Natural killer cell (primary cell): ENCODE measurements around the gene BDNF. TPM values are rescaled to one million over a fixed set of nuclear protein-coding genes. Genes with fewer than 3 reads are reported as not detected.

Experiments used
- ATAC-seq, 3 donors: fragments of 150-1000 bp in 2 of 3; fragments of 200-7000 bp in 1 of 3; cut with Tn5 transposase; 1 replicate in 1 of 3; 2 replicates in 2 of 3; pipeline ENCODE4 v1.10.0; 2021; ENCODE audit warnings: mild to moderate bottlenecking in 2 of 3, moderate library complexity in 2 of 3
- DNase-seq, 2 donors: peaks; one replicate each; pipeline versions ENCODE4 v3.0.0 to v3.0.0-alpha.2; 2013 to 2021; ENCODE audit warnings: mixed read lengths in 1 of 2
- H3K27ac ChIP-seq: one replicate; pipeline ENCODE4 v1.5.1; 2013; ENCODE audit warnings: mild to moderate bottlenecking, low read length
- H3K27me3 ChIP-seq: one replicate; pipeline ENCODE4 v1.6.1; 2013; ENCODE audit warnings: low read length; ENCODE audit not compliant: control insufficient read depth, insufficient read depth
- H3K36me3 ChIP-seq: one replicate; pipeline ENCODE4 v1.6.1; 2013; ENCODE audit warnings: low read length; ENCODE audit not compliant: control insufficient read depth, insufficient read depth
- H3K4me1 ChIP-seq: one replicate; pipeline ENCODE4 v1.6.1; 2013; ENCODE audit warnings: low read length; ENCODE audit not compliant: control insufficient read depth, insufficient read depth
- H3K4me3 ChIP-seq: one replicate; pipeline ENCODE4 v1.5.1; 2013; ENCODE audit warnings: low read length
- H3K9me3 ChIP-seq: one replicate; pipeline ENCODE4 v1.6.1; 2013; ENCODE audit warnings: low read length; ENCODE audit not compliant: control insufficient read depth, insufficient read depth
- H3K27ac Mint-ChIP-seq, 2 donors: one replicate each; pipeline ENCODE4 v1.8.0; 2022; ENCODE audit warnings: mild to moderate bottlenecking in 2 of 2, mixed read lengths in 2 of 2, moderate library complexity in 1 of 2
- H3K27me3 Mint-ChIP-seq, 2 donors: one replicate each; pipeline ENCODE4 v1.8.0; 2022; ENCODE audit warnings: low read depth in 2 of 2, mixed read lengths in 2 of 2
- H3K36me3 Mint-ChIP-seq: one replicate; pipeline ENCODE4 v1.8.0; 2022; ENCODE audit warnings: mixed read lengths
- H3K4me1 Mint-ChIP-seq, 2 donors: one replicate each; pipeline ENCODE4 v1.8.0; 2022; ENCODE audit warnings: mixed read lengths in 2 of 2
- H3K4me3 Mint-ChIP-seq: one replicate; pipeline ENCODE4 v1.8.0; 2022; ENCODE audit warnings: mild to moderate bottlenecking, moderate library complexity, mixed read lengths
- H3K9me3 Mint-ChIP-seq, 2 donors: one replicate each; pipeline ENCODE4 v1.8.0; 2022; ENCODE audit warnings: mixed read lengths in 2 of 2
- CTCF ChIP-seq: fragments of 200-600 bp; IDR thresholded peaks from one replicate; pipeline ENCODE4 v1.8.0; 2022; ENCODE audit warnings: antibody characterized with exemption
- WGBS: methylation state at CpG from one replicate; pipeline ENCODE4 v1.1.7; 2013; ENCODE audit warnings: missing lambda C conversion rate; ENCODE audit not compliant: insufficient coverage; 5-methylcytosine and 5-hydroxymethylcytosine counted together
- intact Hi-C: fragments of 100-400 bp; cut with micrococcal nuclease; formaldehyde crosslinking; loops from one replicate; pipeline ENCODE4 v1.14.2; 2022
- total RNA-seq, 4 donors: library from RNA; stranded (reverse); fragments of 120-200 nt in 1 of 4; gene quantifications; one replicate each; pipeline versions ENCODE4 v1.2.3 to v1.2.4, GENCODE V29; 2013 to 2022

BDNF gene
- total RNA-seq, 3 donors from 2014 or later (not counting 1 experiment from before 2014, with no cell fraction given): not detected

GRCh38 chr11:27621405-27622161, 78.7 kb downstream of the BDNF start:
- no peaks in the 10 kb centered on the region for H3K27me3 Mint-ChIP-seq
- 96% methylated on average over 3 of the region's 4 CpGs for WGBS
- H3K27ac ChIP-seq: no peak overlapping the region
- H3K27ac Mint-ChIP-seq: no peak overlapping the region
- H3K36me3 ChIP-seq: no peaks in the 10 kb centered on the region
- peaks cover 6 to 10% of the 10 kb centered on the region in 2 donors for H3K9me3 Mint-ChIP-seq
- no peaks in the 10 kb centered on the region for H3K9me3 ChIP-seq
- intact Hi-C loops: no loop called here
- no peaks in the 10 kb centered on the region for H3K27me3 ChIP-seq
- H3K4me3 Mint-ChIP-seq: no peak overlapping the region
- no peaks in the 10 kb centered on the region for H3K4me1 ChIP-seq
- no peaks in the 10 kb centered on the region for H3K36me3 Mint-ChIP-seq
- DNase-seq (no peak), ATAC-seq (no peak)
- no peaks in the 10 kb centered on the region for H3K4me1 Mint-ChIP-seq
- no peak for TF ChIP-seq CTCF
- no peak overlapping the region for H3K4me3 ChIP-seq

GRCh38 chr11:27619763-27620335, 80.4 kb downstream of the BDNF start:
- H3K4me1 ChIP-seq: no peaks in the 10 kb centered on the region
- Mint-ChIP-seq H3K36me3 (no peaks in the 10 kb centered on the region), H3K27ac (no peak overlapping the region), H3K4me3 (no peak overlapping the region), H3K27me3 (no peaks in the 10 kb centered on the region), H3K9me3 (peaks cover 9 to 15% of the 10 kb centered on the region in 2 donors), H3K4me1 (no peaks in the 10 kb centered on the region)
- ATAC-seq: no peak
- H3K27ac ChIP-seq: no peak overlapping the region
- intact Hi-C loops: no loop called here
- WGBS: 87% methylated on average over 1 of the region's 2 CpGs
- H3K27me3 ChIP-seq: no peaks in the 10 kb centered on the region
- DNase-seq: no peak
- H3K9me3 ChIP-seq: no peaks in the 10 kb centered on the region
- TF ChIP-seq CTCF: no peak
- no peaks in the 10 kb centered on the region for H3K36me3 ChIP-seq
- no peak overlapping the region for H3K4me3 ChIP-seq

GRCh38 chr11:27619039-27619574, 81.1 kb downstream of the BDNF start:
- Histone ChIP-seq H3K27me3 (no peaks in the 10 kb centered on the region), H3K27ac (no peak overlapping the region), H3K9me3 (no peaks in the 10 kb centered on the region), H3K4me1 (no peaks in the 10 kb centered on the region), H3K4me3 (no peak overlapping the region), H3K36me3 (no peaks in the 10 kb centered on the region)
- WGBS: 69% methylated on average over 5 of the region's 5 CpGs
- DNase-seq (no peak), ATAC-seq (no peak)
- no peak overlapping the region for H3K4me3 Mint-ChIP-seq
- H3K27me3 Mint-ChIP-seq: no peaks in the 10 kb centered on the region
- H3K9me3 Mint-ChIP-seq: peaks cover 8 to 13% of the 10 kb centered on the region in 2 donors
- H3K4me1 Mint-ChIP-seq: no peaks in the 10 kb centered on the region
- intact Hi-C loops: no loop called here
- H3K36me3 Mint-ChIP-seq: no peaks in the 10 kb centered on the region
- H3K27ac Mint-ChIP-seq: no peak overlapping the region
- no peak for TF ChIP-seq CTCF
